HG03442 (cell line): ENCODE measurements around the gene MYT1.

Experiments used
- ATAC-seq: cut with Tn5 transposase; IDR thresholded peaks from one replicate; pipeline ENCODE4 v1.9.1; 2021; ENCODE audit warnings: mild to moderate bottlenecking, moderate library complexity; ENCODE audit not compliant: unreplicated experiment

Gene MYT1

GRCh38 chr20:64242003-64242796, 77.9 kb downstream of the MYT1 start:
- ATAC-seq, result no peak

GRCh38 chr20:64242797-64243475, 78.7 kb downstream of the MYT1 start:
- no peak for ATAC-seq

GRCh38 chr20:64244281-64244805, 80.1 kb downstream of the MYT1 start:
- no peak for ATAC-seq

GRCh38 chr20:64244870-64245603, 80.8 kb downstream of the MYT1 start:
- no peak for ATAC-seq

GRCh38 chr20:64245746-64246595, 81.7 kb downstream of the MYT1 start:
- no peak for ATAC-seq

- ATAC-seq, result no peak
Measured at GRCh38 chr20:64246616-64247306, 82.5 kb downstream of the MYT1 start.

- no peak for ATAC-seq
Measured at GRCh38 chr20:64247307-64247618, 83.0 kb downstream of the MYT1 start.

GRCh38 chr20:64247970-64248841, 84.0 kb downstream of the MYT1 start:
- ATAC-seq, result no peak

GRCh38 chr20:64250027-64250426, 85.8 kb downstream of the MYT1 start:
- ATAC-seq, result no peak

GRCh38 chr20:64253000-64253383, 88.7 kb downstream of the MYT1 start:
- ATAC-seq, result no peak

- ATAC-seq, result no peak
Measured at GRCh38 chr20:64253443-64253842, 89.2 kb downstream of the MYT1 start.

GRCh38 chr20:64254156-64254555, 89.9 kb downstream of the MYT1 start:
- ATAC-seq, result no peak

- ATAC-seq, result no peak
Measured at GRCh38 chr20:64254571-64255360, 90.5 kb downstream of the MYT1 start.

GRCh38 chr20:64255361-64256281, 91.4 kb downstream of the MYT1 start, which contains the start of gene PCMTD2:
Gene PCMTD2 (plus strand): TSS chr20:64255748. CDS start chr20:64259966, 4,218 bp downstream.
- ATAC-seq, result peak; percentile 78

GRCh38 chr20:64256282-64256935, 92.2 kb downstream of the MYT1 start:
- no peak for ATAC-seq

- no peak for ATAC-seq
Measured at GRCh38 chr20:64257107-64257757, 93.0 kb downstream of the MYT1 start.
